ENCODE measurements around the gene CD4.
A peak's percentile ranks its signal among the peaks of the same experiment; 100 is the strongest.

Gene CD4

DNA sequence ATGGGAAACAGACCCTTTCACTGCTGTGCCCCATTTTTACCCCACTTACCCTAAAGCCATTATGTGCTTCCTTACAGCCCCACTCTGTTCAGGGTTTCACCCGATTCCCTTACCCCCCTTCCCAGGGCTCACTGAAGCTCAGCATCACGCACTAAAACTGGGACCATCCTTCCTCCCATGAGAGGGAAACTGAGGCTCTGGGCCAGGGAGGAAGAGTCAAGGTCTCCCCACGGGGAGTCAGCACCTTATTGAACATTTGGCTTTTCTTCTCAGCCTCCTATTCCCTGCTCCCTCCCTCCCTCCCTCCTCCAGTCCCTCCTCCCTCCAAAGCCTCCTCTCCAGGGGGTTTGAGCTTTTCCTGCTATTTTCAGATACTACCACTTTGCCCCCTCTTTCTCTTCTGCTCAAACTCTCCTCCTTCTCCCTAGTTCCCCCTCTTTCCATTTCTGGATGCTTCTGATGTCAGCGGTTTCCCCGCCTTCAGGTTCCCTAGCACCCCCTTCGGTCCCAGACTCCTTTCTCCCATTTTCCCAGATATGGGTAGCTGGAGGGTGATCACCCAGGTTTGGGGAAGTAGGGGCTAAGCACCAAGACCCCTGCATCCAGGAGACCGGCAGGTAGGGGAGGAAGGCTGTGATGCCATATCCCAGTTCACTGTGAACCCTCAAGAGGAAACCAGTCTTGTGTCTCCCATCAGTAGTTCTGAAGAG is 33.3 kb downstream of the CD4 start:
- peaks cover 34% of the 10 kb centered on the region for H3K4me1 ChIP-seq (ENCODE audit: insufficient read depth, low read length)

GRCh38 chr12:6823182-6824084 is 34.1 kb downstream of the CD4 start:
- Histone ChIP-seq H3K36me3 (ENCODE audit: insufficient read depth, low read length) (no peaks in the 10 kb centered on the region), H3K4me1 (ENCODE audit: insufficient read depth, low read length) (peaks cover 27% of the 10 kb centered on the region), H3K9ac (ENCODE audit: low read depth, low read length) (no peak overlapping the region), H3K9me3 (ENCODE audit: control insufficient read depth, insufficient read depth, low read length) (no peaks in the 10 kb centered on the region)

More for the DNA sequence above, 33.3 kb downstream of the CD4 start:
- Histone ChIP-seq H3K36me3 (ENCODE audit: insufficient read depth, low read length) (no peaks in the 10 kb centered on the region), H3K9me3 (ENCODE audit: control insufficient read depth, insufficient read depth, low read length) (no peaks in the 10 kb centered on the region), H3K9ac (ENCODE audit: low read depth, low read length) (peak overlapping the region; percentile 64; the same call in 1 of the 2 replicates)

DNA sequence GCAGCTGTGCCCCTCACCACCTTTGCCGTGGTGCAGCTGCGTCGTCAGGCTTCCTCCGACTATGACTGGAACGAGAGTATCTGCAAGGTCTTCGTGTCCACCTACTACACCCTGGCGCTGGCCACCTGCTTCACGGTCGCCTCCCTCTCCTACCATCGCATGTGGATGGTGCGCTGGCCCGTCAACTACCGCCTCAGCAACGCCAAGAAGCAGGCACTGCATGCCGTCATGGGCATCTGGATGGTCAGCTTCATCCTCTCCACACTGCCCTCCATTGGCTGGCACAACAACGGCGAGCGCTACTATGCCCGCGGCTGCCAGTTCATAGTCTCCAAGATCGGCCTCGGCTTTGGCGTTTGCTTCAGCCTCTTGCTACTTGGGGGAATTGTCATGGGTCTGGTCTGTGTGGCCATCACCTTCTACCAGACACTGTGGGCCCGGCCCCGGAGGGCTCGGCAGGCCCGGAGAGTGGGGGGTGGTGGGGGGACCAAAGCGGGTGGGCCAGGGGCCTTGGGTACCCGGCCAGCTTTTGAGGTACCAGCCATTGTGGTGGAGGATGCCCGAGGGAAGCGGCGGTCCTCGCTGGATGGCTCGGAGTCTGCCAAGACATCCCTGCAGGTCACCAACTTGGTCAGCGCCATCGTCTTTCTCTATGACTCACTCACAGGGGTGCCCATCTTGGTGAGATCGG is 34.9 kb downstream of the CD4 start:
- peaks cover 26% of the 10 kb centered on the region for H3K4me1 ChIP-seq (ENCODE audit: insufficient read depth, low read length)
- H3K36me3 ChIP-seq (ENCODE audit: insufficient read depth, low read length), result no peaks in the 10 kb centered on the region
- no peak overlapping the region for H3K9ac ChIP-seq (ENCODE audit: low read depth, low read length)
- H3K9me3 ChIP-seq (ENCODE audit: control insufficient read depth, insufficient read depth, low read length), result no peaks in the 10 kb centered on the region

DNA sequence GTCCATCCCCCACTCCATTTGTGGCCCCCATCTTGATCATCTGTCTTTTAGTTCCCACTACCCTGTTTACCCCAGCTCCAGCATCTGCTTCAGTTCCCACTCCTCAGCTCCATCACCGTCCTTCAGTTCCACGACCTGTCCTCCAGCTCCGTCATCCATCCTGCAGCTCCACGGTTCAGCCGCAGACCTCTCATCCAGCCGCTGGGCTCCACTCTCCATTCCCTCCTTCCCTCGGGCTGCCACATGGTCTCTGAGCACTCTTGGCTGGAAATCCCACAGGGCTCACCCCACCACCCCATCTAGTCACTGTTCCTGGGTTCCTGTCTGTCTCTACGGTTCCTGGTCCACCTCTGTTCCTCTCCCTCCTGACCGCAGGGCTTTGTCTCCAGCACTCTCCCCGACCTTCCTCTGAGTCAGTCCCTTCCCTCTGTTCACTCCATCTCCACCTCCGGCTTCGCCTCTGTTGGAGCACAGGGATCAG is 35.6 kb downstream of the CD4 start:
- Histone ChIP-seq H3K9me3 (ENCODE audit: control insufficient read depth, insufficient read depth, low read length) (no peaks in the 10 kb centered on the region), H3K9ac (ENCODE audit: low read depth, low read length) (peak overlapping the region; percentile 37), H3K36me3 (ENCODE audit: insufficient read depth, low read length) (no peaks in the 10 kb centered on the region), H3K4me1 (ENCODE audit: insufficient read depth, low read length) (peaks cover 19% of the 10 kb centered on the region)

GRCh38 chr12:6825398-6826124 is 36.2 kb downstream of the CD4 start:
- H3K9ac ChIP-seq (ENCODE audit: low read depth, low read length), result peak overlapping the region; percentile 37
- H3K4me1 ChIP-seq (ENCODE audit: insufficient read depth, low read length), result peaks cover 13% of the 10 kb centered on the region
- H3K9me3 ChIP-seq (ENCODE audit: control insufficient read depth, insufficient read depth, low read length), result no peaks in the 10 kb centered on the region
- no peaks in the 10 kb centered on the region for H3K36me3 ChIP-seq (ENCODE audit: insufficient read depth, low read length)

- H3K4me1 ChIP-seq (ENCODE audit: insufficient read depth, low read length), result peaks cover 9% of the 10 kb centered on the region
- H3K36me3 ChIP-seq (ENCODE audit: insufficient read depth, low read length), result no peaks in the 10 kb centered on the region
- H3K9ac ChIP-seq (ENCODE audit: low read depth, low read length), result no peak overlapping the region
- no peaks in the 10 kb centered on the region for H3K9me3 ChIP-seq (ENCODE audit: control insufficient read depth, insufficient read depth, low read length)
These were observed 36.9 kb downstream of the CD4 start for GRCh38 chr12:6826125-6826733.

GRCh38 chr12:6826734-6827436 is 37.6 kb downstream of the CD4 start:
- 0 out of 2 replicates have a peak, but pooled peaks cover 3% of the 10 kb centered on the region for H3K36me3 ChIP-seq (ENCODE audit: insufficient read depth, low read length)
- peak overlapping the region; percentile 26 for H3K9ac ChIP-seq (ENCODE audit: low read depth, low read length)
- H3K9me3 ChIP-seq (ENCODE audit: control insufficient read depth, insufficient read depth, low read length), result no peaks in the 10 kb centered on the region
- peaks cover 9% of the 10 kb centered on the region for H3K4me1 ChIP-seq (ENCODE audit: insufficient read depth, low read length)

GRCh38 chr12:6827437-6827911 is 38.1 kb downstream of the CD4 start:
- Histone ChIP-seq H3K4me1 (ENCODE audit: insufficient read depth, low read length) (peaks cover 9% of the 10 kb centered on the region), H3K36me3 (ENCODE audit: insufficient read depth, low read length) (0 out of 2 replicates have a peak, but pooled peaks cover 3% of the 10 kb centered on the region), H3K9me3 (ENCODE audit: control insufficient read depth, insufficient read depth, low read length) (no peaks in the 10 kb centered on the region), H3K9ac (ENCODE audit: low read depth, low read length) (peak overlapping the region; percentile 34; the same call in 1 of the 2 replicates)

DNA sequence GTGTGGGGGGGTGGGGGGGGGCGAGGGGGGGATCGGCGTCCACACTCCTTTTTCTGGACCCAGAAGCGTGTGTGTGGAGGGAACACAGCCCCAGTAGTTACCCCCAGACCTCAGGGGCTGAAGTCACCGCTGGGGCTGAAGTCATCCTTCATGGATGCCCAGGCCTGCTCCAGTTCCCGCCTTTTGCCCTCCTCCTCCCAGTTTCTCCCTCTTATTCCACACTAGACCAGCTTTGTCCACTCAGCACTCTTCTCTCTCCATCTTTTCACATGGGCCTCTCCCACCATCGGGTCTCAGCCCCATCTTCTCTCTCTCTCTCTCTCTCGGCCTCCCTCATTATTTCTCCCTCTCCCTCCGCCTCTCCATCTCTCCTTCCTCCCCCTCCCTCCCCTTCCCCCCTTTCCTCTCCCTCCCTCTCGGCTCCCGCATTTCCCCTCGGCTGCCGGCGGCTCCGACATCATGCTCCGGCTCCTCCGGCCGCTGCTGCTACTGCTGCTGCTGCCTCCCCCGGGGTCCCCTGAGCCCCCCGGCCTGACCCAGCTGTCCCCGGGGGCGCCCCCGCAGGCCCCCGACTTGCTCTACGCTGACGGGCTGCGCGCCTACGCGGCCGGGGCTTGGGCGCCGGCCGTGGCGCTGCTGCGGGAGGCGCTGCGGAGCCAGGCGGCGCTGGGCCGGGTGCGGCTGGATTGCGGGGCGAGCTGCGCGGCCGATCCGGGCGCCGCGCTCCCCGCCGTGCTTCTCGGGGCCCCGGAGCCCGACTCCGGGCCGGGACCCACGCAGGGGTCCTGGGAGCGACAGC is 38.9 kb downstream of the CD4 start, which contains the start of gene P3H3:
Gene P3H3 (plus strand): TSS at position 426 of the 799 bp plus-strand sequence. CDS start 34 bp downstream, at position 460.
- Histone ChIP-seq H3K4me1 (ENCODE audit: insufficient read depth, low read length) (peaks cover 9% of the 10 kb centered on the region), H3K9ac (ENCODE audit: low read depth, low read length) (peak within 1 kb of the TSS; percentile 93), H3K36me3 (ENCODE audit: insufficient read depth, low read length) (0 out of 2 replicates have a peak, but pooled peaks cover 3% of the 10 kb centered on the region), H3K9me3 (ENCODE audit: control insufficient read depth, insufficient read depth, low read length) (no peaks in the 10 kb centered on the region)

- H3K36me3 ChIP-seq (ENCODE audit: insufficient read depth, low read length), result 0 out of 2 replicates have a peak, but pooled peaks cover 6% of the 10 kb centered on the region
- H3K4me1 ChIP-seq (ENCODE audit: insufficient read depth, low read length), result peaks cover 9% of the 10 kb centered on the region
- peak overlapping the region; percentile 93 for H3K9ac ChIP-seq (ENCODE audit: low read depth, low read length)
- no peaks in the 10 kb centered on the region for H3K9me3 ChIP-seq (ENCODE audit: control insufficient read depth, insufficient read depth, low read length)
These were observed 39.6 kb downstream of the CD4 start for GRCh38 chr12:6828781-6829535.

DNA sequence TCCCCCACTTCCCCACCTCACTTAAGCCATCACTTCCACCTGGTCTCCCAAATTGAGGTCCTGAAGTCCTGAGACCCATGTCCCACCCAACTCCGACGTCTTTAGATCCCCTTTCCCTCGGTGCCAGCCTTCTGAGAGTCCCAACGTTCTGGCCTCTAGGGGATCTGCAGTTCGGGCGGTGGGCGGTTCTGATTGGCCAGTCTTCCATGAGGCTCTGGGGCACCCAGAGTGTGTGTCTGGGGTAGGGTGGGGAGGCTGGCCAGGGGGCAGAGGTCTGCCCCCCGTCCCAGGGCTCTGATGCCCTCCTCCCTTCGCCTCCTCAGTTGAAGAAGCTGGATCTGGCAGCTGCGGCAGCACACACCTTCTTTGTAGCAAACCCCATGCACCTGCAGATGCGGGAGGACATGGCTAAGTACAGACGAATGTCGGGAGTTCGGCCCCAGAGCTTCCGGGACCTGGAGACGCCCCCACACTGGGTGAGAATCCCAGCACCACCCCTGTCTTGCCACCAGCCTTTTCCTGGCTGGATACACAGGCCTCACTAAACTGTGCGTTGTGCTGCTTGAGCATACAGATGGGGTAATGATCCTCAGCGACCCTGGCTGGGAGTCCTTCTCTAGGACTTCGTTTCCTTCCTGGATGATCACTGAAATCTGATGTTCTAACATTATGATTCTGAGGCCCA is 40.4 kb downstream of the CD4 start:
- H3K36me3 ChIP-seq (ENCODE audit: insufficient read depth, low read length), result 0 out of 2 replicates have a peak, but pooled peaks cover 11% of the 10 kb centered on the region
- H3K4me1 ChIP-seq (ENCODE audit: insufficient read depth, low read length), result peaks cover 9% of the 10 kb centered on the region
- H3K9ac ChIP-seq (ENCODE audit: low read depth, low read length), result peak overlapping the region; percentile 93
- no peaks in the 10 kb centered on the region for H3K9me3 ChIP-seq (ENCODE audit: control insufficient read depth, insufficient read depth, low read length)

Measured in ES-I3 (cell line).